Stimulated activated CD4-positive, alpha-beta T cell treated with anti-CD3 and anti-CD28 coated beads, Interleukin-4, amount 100 ng/mL, for 24 hours (primary cell): ENCODE data around the gene PYROXD2.
"Not testable (repeated sequence)": the region's sequence is repeated elsewhere in the genome, so short reads cannot be mapped to it uniquely, and the experiment has no call there.

Experiments
- DNase-seq: peaks from one replicate; pipeline ENCODE4 v3.0.0-alpha.2; 2020

Gene PYROXD2

GRCh38 chr10:98363220-98363619 lies 51.8 kb downstream of the PYROXD2 start:
- DNase-seq: no peak

DNA sequence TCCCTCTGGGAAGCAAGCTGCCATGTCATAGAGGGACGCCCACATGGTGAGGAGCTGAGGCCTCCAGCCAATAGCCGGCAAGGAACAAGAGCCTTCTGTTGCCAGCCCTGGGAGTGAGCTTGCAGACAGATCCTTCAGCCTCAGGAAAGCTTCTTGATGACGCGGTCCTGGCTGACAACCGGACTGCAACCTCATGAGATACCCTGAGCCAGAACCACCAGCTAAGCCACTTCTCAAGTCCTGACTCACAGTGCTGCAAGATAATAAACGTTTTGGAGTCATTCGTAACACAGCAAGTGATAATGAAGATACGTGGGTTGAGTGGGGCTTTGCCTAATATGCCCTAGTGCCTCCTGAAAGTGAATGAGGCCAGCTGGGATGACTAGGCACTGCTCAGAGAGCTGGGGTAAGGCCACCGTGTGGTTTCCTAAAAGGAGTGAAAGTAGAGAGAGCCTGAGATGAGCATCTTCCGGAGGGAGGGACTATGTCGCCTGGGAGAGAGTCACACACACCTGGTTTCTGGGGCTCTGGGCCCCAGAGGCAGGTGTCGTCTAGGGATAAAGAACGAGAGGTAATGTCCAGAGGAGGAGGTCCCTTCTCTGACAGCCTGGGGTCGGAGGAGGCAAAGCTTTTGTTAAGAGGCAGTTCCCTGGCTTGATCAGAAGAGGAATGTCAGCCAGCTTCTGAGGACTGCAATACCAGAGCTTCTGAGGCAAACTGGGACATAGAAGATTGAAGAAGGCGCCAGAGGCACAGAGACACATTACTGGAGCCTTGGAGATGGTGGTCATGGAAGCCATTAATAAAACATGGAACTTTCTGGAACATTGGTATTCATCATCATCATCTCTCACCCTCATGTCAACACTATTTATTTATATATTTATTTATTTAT lies 53.6 kb downstream of the PYROXD2 start:
- peak; percentile 37 for DNase-seq

DNA sequence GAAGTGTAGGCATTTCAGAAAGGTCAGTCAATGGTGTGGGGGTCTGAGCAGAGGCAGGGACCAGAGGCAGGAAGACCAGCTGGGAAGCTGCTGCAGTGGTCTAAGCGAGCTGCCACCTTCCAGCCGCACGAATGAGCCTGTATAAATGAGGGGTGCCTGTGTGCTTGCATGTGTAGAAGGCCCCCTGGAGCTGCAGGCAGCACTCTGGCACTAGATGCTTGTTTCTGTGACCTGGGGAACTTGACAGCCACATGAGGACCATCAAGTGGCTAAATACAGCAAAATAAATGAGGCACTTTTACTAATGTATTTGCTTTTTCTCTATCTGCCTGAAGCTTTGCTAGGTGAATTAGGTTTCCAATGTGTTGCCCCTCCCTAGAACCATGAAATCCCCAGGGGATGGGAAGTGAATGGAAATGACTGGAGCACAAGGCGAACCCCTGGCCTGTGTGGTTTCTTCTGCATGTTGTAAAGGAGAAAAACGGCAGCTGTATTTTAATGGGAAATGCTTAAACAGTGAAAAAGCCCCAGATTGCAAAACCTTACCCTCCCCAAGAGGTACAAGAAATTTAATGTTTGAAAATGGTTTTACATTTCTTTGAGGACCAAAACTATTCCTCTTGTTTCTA lies 57.7 kb downstream of the PYROXD2 start:
- DNase-seq: no peak

- no peak for DNase-seq
Measured at GRCh38 chr10:98354491-98354890, 60.5 kb downstream of the PYROXD2 start.

- DNase-seq: no peak
Measured at GRCh38 chr10:98353170-98353569, 61.8 kb downstream of the PYROXD2 start.

GRCh38 chr10:98351831-98352402 lies 63.1 kb downstream of the PYROXD2 start:
- no peak for DNase-seq

- DNase-seq: no peak
Measured at GRCh38 chr10:98349508-98349922, 65.5 kb downstream of the PYROXD2 start.

DNA sequence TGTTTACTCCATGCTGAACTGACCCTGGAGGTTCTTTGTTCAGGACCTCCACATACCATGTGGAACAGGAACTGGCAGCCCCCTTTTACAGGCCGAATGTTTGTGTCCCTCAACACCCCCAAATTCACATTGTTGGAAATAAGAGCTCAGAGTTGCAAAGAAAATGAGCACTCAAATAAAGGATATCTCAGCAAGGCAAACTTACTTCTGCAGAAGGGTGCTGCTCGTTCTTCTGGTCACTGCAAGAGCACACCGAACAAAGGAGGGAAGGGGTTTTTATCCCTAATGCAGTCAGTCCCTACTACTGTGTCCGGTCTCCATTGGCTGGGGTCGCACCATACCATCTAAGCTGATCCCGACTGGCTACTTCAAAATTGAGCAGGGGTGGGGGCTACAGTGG lies 68.1 kb downstream of the PYROXD2 start:
- DNase-seq: no peak

GRCh38 chr10:98344589-98345038 lies 70.4 kb downstream of the PYROXD2 start:
- DNase-seq: no peak

- DNase-seq: not testable (repeated sequence)
Measured at GRCh38 chr10:98341701-98342100, 73.3 kb downstream of the PYROXD2 start.

GRCh38 chr10:98340940-98341310 lies 74.1 kb downstream of the PYROXD2 start:
- DNase-seq: no peak

- DNase-seq: no peak
Measured at GRCh38 chr10:98340261-98340939, 74.6 kb downstream of the PYROXD2 start.

- no peak for DNase-seq
Measured at GRCh38 chr10:98339799-98340198, 75.2 kb downstream of the PYROXD2 start.

GRCh38 chr10:98338896-98339295 lies 76.1 kb downstream of the PYROXD2 start:
- no peak for DNase-seq

DNA sequence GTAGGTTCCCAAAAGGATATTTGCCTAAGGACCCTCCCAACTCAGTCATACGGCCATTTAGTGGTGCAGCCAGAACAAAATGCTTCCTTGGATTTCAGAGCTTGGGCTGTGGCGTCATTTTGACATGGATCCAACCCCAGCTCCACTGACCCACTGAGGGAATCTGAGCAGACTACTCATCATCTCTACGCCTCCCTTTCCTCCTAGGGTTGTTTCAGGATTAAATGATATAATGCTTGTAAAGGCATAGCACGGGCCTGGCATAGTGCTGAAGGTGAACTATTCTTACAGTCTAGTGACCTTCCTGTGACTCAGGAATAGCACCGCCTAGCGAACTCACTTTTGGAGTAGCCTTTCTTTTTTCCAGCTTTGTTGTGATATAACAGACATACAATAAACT lies 76.7 kb downstream of the PYROXD2 start:
- no peak for DNase-seq

DNA sequence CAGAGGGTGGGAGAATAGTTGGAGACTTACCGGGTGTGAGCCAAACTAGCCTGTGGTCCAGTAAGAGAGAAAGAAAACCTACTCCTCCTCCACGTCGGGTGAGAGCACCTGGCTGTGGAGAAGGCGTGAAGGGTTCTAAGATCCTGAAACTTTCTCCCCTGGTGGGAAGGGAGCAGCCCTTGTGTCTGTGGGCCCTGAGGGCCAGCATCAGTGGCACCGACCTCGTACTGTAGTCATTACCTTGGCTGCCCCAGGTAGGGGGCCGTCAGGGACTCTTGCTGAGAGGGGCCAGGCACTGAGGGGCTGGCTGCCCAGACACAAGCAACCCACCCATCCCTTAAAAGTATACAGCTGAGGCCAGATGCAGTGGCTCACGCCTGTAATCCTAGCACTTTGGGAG lies 77.5 kb downstream of the PYROXD2 start:
- DNase-seq: no peak
